ENCODE measurements around the gene CAPG.
"Not testable (repeated sequence)": the region's sequence is repeated elsewhere in the genome, so short reads cannot be mapped to it uniquely, and the experiment has no call there.

Gene CAPG, protein sequence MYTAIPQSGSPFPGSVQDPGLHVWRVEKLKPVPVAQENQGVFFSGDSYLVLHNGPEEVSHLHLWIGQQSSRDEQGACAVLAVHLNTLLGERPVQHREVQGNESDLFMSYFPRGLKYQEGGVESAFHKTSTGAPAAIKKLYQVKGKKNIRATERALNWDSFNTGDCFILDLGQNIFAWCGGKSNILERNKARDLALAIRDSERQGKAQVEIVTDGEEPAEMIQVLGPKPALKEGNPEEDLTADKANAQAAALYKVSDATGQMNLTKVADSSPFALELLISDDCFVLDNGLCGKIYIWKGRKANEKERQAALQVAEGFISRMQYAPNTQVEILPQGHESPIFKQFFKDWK

DNA sequence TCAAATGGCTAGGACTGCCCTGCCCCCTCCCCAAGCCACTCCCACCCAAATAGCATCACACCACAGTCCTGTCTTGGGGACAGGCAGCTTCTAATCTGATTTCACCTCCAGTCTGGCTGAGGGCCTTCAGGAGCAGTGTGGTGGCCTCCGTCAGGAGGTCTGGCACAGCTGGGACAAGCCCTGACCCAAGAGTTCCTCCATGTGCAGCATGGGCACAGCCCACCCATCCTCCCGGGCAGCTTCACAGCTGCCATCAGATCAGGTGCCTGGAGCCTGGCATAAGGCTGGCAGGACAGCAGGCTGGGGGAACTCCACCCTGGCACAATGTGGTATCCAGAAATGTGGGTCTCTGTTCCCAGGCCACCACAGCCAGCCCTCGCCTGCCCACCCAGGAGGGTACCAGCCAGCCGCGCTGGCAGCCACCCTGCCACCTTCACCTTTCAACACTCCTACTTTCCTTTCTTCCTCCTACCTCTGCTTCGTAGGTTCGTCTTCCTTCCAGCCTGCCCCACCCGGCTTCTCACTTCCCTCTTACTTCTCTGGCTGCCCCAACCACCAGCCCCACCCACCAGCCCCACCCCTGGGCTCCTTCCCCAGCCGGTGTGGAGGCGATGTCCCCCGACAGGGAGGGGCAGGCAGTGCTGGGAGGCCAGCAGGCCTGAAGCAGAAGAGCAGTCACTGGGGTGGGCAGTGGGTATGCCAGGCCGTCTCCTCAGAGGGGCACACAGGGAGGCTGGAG is at the start of gene CAPG:
Gene CAPG, minus strand, starts transcription at position 522 of the 739 bp plus-strand sequence. CDS start 8,221 bp downstream, outside the sequence.
- in situ Hi-C loops (cut with MboI; ENCODE audit: low sequenced_read_pairs): no loop called here

DNA sequence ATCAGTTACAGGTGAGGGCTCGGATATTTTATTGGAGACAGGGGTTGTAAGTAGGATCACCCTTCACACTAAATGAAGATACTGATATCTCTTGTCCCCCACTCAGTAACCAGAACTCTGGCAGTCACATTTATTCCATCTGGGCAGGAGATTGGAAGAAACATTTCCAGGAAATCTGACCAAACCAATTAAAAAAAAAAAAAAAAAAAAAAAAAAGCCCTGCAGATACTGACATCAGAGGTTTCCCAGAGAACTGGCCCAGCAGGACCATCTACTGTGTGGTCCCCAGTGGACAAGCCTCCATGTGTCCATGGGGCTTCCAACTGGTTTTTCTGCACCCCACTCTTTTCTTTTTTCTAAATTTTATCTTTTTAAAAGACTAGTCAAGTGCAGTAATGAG is 49.6 kb upstream of the CAPG start:
- in situ Hi-C loops (cut with MboI; ENCODE audit: low sequenced_read_pairs): no loop called here

DNA sequence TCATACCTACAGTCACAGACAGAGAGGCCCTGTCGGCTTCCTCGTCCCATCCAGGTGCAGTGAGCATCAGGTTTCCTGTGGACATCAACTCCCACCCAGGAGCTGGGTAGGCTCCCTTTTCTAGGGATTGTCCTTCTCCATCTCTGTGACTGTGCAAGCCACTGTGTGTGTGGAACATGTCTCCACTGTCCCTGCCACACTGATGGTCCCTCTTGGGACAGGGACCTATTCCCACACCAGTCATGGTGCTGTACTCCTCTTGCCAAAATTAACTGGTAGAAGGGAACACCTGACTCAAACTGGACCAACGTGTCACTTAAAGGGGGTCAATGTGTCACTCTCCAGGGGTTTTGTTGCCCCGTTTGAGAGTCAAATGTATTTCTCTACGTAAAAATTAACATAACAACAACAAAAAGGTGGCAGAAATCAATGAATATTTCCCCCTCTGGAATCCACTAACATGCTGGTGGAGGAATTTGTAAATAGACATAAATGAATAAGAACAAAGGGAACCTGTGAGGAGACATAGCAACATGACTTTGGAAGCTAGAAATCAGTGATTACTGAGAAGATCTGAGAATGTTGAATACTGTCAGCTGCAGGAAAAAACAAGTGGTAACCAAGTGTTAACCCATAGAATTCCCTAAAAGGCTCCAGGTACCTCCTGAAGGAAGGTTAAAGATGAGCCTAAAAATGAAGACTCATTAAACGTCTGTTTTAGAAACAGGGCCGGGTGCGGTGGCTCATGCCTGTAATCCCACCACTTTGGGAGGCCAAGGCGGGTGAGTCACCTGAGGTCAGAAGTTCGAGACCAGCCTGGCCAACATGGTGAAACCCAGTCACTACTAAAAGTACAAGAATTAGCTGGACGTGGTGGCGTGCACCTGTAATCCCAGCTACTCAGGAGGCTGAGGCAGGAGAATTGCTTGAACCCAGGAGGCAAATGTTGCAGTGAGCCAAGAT is 48.7 kb upstream of the CAPG start:
- in situ Hi-C loops (cut with MboI; ENCODE audit: low sequenced_read_pairs): no loop called here

DNA sequence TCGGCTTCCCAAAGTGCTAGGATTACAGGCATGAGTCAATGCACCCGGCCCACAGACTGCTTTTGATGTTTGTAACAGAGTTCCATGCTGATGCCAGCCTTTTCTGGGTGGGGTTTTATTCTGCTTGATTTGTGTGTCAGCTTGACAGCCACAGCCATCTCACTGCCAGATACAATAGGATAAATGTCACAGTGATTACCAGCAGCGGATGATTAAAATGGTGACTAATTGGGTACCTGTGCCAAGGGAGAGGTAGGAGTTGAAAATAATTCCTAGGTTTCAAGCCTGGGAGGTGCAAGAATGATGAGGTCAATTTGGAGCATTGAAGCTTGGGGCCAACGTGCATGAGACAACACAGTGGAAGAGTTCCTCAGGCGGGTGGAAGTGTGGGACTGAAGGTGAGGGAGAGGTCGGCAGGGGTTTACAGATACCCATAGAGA is 47.7 kb upstream of the CAPG start:
- in situ Hi-C loops (cut with MboI; ENCODE audit: low sequenced_read_pairs): no loop called here

DNA sequence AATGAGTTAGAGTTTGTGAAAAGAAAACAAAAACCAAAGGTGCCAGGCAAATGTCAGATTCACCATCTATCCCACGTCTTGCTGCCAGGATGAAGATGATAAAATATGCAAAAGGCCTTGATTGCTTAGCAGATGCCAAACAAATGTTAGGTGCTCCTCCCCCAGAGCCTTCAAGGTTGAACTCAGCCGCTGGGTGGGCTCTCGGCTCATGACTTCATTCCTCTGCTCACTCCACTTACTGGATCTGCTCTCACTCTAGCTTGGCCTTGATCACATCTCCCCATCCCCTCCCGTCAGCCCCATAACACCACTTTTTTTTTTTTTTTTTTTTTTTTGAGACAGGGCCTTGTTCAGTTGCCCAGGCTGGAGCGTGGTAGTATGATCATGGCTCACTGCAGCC is 46.9 kb upstream of the CAPG start:
- in situ Hi-C loops (cut with MboI; ENCODE audit: low sequenced_read_pairs): no loop called here

DNA sequence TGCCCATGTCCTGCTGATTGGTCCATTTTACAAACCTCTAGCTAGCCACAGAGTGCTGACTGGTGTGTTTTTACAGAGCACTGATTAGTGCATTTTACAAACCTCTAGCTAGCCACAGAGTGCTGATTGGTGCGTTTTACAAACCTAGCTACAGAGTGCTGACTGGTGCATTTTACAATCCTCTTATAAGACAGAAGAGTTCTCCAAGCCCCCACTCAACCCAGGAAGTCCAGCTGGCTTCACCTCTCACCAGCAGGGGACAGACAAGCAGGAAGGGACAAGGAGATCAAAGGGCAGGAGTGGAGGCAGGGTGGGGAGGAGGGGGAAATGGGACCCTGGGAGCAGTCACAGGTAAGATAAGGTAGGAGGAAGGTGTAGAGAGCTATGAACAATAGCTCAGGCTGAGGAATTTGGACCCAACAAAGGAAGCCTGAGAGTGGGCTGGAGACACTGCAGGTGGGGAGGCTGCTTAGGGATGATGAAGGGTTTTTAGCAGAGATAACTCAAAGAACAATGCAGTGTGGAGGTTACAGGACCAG is 45.5 kb upstream of the CAPG start:
- in situ Hi-C loops (cut with MboI; ENCODE audit: low sequenced_read_pairs): no loop called here

DNA sequence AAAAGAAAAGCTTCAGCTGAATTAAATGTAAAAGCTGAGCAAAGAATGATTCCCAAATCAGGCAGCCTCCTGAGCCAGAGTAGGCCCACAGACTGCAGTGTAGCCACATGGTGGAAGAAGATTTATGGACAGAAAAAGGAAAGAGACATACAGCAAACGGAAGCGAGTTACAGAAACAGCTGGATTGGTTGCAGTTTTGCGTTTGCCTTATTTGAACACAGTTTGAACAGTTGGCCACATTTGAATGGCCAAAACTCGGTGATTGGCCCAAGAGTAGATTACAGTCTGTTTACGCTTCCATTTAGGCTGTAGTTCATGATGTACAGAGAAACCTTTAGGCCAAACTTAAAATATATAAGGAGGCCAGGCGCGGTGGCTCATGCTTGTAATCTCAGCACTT is 43.4 kb upstream of the CAPG start:
- in situ Hi-C loops (cut with MboI; ENCODE audit: low sequenced_read_pairs): no loop called here

DNA sequence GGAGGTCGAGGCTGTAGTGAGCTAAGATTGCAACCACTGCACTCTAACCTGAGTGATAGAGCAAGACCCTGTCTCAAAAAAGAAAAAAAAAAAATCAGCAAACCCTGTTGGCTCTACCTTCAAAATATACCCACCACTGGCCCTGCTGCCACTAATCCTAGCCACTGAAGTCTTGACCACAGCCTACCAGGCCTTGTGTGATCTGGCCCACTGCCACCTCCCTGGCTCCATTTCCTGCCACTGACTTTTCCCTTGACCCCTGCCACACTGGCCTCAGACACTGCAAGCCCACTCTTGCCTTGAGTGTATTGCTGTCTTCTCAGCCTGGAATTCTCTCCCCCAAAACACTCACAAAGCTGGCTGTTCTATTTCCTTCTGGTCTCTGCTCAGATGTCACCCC is 42.1 kb upstream of the CAPG start:
- in situ Hi-C loops (cut with MboI; ENCODE audit: low sequenced_read_pairs): no loop called here

DNA sequence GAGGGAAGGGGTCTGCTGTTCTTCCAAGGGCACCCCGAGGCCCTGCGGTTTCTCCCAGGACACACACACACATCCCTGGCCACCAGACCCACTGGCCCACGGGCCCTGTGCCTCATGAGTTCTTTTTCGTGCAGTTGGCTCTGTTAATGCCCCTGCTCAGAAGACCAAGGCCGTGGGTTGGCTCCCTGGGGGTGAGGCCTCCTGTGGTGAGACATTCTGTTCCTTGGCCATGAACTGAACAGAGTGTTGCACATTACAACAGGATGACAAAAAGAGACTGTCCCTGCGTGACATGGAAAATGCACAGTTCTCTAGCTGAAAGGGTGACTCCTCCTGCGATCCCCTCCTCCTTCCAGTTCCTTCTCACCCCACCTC is 39.0 kb upstream of the CAPG start:
- in situ Hi-C loops (cut with MboI; ENCODE audit: low sequenced_read_pairs): no loop called here

DNA sequence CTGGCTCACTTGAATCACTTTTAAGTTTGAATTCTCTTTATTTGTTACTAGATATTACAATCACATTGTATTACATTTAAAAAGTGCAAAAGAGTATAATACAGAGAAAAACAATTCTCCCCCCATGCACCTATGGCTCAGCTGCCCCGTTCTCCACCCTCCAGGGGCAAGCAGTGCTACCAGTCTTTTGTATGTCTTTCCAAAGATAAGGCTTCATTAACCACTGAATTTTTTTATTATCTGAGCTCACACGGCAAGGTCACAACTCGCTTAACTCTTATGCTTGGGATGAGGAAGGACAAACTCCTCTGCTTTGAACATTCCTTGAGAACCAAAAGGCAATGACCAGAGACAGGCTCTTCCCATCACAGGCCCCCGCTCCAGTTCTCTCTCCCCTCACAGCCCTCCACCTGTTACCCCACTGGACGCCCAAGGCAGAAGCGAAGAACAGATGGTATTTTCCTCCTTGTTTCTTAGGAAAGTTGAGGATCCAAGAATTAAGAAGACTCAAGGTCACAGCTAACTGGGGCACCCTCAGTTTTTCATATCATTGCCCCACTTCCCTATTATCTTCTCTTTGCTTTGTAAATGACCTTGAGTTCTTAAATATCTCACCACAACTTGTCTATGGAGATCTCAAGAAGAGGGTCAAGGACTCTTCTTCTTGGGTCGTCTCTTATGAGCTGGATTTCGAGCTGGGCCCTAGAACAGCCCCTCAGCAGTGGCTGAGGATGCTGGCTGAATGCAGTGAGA is 38.5 kb upstream of the CAPG start:
- in situ Hi-C loops (cut with MboI; ENCODE audit: low sequenced_read_pairs): no loop called here

DNA sequence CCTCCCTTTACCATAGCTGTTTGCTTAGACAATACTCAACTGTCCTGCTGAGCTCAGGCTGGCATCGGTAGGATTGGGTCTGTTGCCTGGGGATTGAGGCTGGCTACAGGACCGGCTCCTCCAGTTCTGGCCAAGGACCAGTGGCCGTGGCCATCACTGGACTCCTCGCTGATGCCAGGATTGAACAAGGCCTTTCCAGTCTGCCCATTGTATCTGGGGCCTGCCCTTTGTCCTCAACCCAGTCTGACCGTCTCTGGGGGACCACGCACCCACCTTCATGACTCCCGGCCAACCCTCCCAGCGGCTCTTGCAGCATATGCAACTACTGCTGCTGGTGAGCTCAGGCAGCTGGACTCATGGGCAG is 37.0 kb upstream of the CAPG start:
- in situ Hi-C loops (cut with MboI; ENCODE audit: low sequenced_read_pairs): no loop called here

DNA sequence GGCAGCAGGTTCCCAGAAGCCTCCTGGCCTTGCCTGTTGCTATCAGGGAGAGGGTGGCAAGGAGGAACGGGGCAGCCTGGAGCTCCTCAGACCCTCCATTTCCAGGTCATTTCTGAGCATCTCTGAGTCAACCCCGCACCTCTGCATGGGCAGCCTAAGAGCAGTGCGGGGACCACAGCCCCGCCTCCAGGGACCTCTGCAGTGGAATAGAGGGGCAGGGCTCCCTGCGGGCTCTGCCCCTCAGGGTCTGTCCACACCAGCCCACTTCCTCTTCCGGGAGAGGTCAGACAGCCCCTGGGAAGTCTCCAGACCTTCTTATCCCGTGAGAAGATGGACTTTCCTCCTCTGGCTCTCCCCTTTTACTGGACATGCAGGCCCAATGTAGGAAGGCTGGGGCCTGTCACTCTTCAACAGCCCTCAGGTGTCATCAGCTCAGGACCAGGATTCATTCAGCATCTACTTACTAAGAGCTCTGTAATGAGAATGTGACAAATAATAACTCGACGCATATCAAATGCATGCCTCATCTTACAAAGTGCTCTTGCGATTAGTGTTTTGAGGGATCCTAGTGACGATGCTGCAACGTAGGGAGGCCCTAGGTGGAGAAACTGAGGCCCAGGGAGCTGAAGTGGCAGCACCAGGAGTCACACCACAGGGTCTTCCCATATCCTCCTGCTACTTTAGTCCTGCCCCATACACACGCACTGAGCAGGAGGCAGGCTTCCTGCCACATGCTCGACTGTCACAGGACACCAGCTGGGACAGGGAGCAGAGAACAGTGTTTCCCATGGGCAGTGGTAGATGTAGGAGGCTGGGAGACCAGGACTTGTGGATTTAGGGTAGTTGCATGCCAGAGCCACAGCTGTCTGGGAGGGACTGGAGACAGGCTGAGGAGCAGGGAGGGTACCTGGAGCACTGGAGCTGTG is 36.4 kb upstream of the CAPG start:
- in situ Hi-C loops (cut with MboI; ENCODE audit: low sequenced_read_pairs): no loop called here

DNA sequence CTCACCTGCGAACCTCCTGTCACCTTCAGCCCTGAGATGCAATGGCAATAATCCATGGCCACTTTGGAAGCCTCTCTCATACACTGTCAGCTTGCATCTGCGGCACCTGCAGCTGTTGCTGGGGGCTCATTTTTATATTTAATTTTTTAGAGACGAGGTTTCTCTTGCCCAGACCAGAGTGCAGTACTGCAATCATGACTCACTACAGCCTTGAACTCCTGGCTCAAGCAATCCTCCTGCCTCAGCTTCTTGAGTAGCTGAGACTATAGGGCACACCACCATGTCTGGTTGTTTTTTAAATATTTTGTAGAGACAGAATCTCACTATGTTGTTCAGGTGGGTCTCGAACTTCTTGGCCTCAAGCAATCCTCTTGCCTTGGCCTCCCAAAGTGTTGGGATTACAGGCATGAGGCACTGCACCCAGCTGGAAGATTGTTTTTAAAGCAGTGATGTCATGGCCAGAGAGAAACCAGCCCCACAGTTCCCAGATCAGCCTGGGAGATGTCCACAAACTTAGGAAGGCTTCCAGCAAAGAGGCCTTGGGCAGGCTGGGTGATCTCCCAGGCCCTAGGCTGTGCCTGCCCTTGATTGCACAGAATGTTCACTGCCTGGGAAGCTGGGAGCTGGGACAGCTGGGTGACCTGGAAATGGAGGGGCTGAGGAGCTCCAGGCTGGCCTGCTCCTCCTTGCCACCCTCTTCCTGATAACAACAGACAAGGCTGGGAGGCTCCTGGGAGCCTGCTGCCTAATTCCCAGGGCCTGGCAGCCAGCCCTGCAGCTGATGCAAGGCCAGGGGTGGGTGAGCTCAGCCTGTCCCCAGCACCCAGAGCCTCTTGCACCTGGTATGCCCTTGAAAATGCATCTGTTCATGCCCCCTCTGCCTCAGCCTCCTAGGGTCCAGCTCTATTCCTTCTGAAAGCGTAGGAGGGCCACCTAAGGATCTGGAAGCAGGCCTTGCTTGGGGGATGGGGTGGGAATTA is 35.4 kb upstream of the CAPG start:
- in situ Hi-C loops (cut with MboI; ENCODE audit: low sequenced_read_pairs): no loop called here

DNA sequence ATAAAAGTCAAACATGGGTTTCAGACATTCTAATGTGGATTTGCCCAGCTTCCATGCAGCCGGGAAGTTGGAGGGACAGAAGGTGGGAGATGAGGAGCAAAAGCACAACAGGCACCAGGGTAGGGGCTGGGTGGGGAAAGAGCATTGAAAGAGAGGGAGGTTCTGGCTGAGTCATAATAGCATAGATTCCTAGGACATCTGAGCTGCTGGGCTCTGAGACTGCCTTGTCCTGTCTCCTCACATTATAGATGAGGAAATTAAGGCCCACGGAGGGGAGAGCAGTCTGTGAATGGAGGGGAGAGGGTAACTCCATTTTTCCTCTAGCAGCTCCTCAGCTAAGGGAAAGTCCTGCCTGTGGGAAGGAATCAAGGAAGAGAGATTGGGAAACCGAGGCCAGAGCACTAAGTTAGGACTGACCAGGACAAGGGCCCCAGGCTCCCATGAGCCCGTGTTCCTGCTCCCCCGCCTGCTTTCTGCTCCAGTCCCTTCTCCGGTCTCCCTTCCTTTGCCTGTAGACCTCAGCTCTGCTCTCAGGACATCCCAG is 34.5 kb upstream of the CAPG start:
- in situ Hi-C loops (cut with MboI; ENCODE audit: low sequenced_read_pairs): no loop called here

DNA sequence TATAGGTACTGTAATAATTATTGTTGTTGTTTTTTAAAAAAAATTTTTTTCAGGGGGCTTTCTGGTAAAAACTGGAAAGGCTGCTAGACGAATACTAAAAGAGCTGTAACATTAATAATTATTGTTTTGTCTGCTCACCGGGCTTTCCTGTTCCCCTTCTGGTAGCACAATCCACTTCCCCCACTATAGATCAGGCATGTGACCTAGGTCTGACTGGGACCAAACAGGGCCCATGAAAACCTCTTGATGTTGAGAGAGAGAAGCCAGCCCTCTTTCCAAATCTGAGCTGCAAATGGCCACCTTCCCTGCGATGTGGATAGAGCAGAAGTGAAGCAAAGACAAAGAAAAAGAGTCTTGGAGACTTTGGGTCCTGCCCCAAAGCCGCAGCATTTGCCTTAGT is 31.7 kb upstream of the CAPG start:
- in situ Hi-C loops (cut with MboI; ENCODE audit: low sequenced_read_pairs): no loop called here

DNA sequence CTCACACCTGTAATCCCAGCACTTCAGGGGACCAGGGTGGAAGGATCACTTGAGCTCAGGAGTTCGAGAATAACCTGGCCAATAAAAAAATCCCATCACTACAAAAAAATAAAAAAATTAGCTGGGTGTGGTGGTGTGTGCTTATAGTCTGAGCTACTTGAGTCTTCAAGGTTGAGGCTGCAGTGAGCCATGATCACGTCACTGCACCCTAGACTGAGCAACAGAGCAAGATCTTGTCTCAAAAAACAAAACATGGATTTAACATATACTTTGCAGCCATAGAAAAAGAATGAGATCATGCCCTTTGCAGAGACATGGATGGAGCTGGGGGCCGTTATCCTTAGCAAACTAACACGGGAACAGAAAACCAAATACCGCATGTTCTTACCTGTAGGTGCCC is 30.6 kb upstream of the CAPG start:
- in situ Hi-C loops (cut with MboI; ENCODE audit: low sequenced_read_pairs): no loop called here

DNA sequence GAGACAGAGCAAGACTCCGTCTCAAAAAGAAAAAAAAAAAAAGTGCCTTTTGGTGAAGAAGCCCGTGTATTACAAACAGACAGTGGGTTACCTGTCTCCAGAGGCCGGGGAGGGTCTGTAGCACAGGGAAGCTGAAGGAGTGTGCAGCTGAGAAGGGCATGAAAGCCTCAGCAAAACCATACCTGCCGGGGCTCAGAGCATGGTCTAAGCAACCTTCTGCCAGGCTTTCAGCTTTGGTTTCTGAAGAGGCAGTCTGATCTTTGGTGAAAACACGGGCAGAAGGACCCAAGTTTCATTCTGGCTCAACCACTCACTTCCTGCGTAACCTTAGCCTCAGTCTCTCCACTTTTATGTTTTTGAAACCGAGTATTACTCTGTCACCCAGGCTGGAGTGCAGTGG is 29.8 kb upstream of the CAPG start:
- in situ Hi-C loops (cut with MboI; ENCODE audit: low sequenced_read_pairs): no loop called here

DNA sequence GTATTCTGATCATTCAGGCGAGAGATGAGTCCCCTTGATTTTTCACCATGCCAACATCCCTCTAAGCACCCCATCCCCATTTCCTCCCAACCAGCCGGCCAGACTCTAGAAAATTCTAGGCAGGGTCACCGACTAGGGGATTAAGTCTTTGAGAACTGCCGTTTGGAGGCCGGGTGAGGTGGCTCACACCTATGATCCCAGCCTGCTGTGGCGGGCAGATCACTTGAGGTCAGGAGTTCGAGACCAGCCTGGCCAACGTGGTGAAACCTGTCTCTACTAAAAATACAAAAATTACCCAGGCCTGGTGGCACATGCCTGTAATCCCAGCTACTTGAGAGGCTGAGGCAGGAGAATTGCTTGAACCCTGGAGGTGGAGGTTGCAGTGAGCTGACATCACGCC is 29.4 kb upstream of the CAPG start:
- in situ Hi-C loops (cut with MboI; ENCODE audit: low sequenced_read_pairs): not testable (repeated sequence)

All from hTERT RPE-1 (cell line).